ENCODE results near the gene DNPH1. TPM values are rescaled to one million over a fixed set of nuclear protein-coding genes. Genes with fewer than 3 reads are reported as not detected.
A peak's percentile ranks its signal among the peaks of the same experiment; 100 is the strongest.

Gene DNPH1
- total RNA-seq, 1 experiment from 2014 or later, result 85.3 TPM

DNA sequence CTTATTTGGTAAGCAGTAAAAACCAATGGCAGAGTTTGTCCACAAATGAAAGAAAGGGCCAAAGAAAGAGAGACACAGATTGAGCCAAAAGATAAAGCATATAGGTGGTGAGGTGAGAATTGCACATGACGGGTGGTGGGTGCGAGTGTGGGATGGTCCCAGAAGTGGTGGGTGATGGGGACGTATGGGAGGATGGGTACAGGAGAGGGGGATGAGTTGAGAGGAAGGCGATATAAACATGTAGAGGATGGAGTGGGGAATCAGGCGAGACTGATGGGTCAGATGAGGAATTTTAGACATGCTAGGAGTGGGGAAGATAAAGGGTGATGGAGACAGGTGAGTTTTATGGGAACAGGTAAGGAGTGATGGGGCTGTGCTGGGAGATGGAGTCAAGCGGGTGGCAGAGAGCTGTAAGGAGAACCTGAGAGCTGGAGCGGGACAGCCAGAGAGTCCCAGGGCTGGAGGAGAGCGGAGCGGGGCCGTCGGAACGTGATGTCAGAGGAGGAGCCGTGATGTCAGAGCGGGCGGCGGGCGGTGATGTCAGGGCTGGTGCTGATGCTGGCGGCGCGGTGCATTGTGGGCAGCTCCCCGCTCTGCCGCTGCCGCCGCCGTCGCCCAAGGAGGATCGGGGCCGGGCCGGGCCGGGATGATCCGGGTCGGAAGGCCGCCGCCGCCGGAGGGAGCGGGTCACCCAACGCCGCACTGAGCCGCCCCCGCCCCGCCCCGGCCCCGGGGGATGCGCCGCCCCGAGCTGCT, 13.8 kb upstream of the DNPH1 start, which contains the start of gene TTBK1:
TSS of gene TTBK1 (plus strand) at position 574 of the 756 bp plus-strand sequence. CDS start 3,180 bp downstream, outside the sequence.
- DNase-seq, result no peak
- H3K4me3 ChIP-seq (ENCODE audit: insufficient read depth, low read depth, low read length), result peak within 1 kb of the TSS; percentile 23; the same call in 1 of the 2 replicates
- H3K27me3 ChIP-seq (ENCODE audit: control insufficient read depth, insufficient read depth, low read length), result peaks cover 59% of the 10 kb centered on the region
- no peaks in the 10 kb centered on the region for H3K36me3 ChIP-seq (replicated peaks; ENCODE audit: control insufficient read depth, insufficient read depth, low read length)

GRCh38 chr6:43241446-43241845, 12.2 kb upstream of the DNPH1 start:
- Histone ChIP-seq H3K27me3 (ENCODE audit: control insufficient read depth, insufficient read depth, low read length) (peaks cover 55% of the 10 kb centered on the region), H3K4me3 (ENCODE audit: insufficient read depth, low read depth, low read length) (no peak overlapping the region), H3K36me3 (replicated peaks; ENCODE audit: control insufficient read depth, insufficient read depth, low read length) (no peaks in the 10 kb centered on the region)
- no peak for DNase-seq

- DNase-seq, result no peak
- Histone ChIP-seq H3K27me3 (ENCODE audit: control insufficient read depth, insufficient read depth, low read length) (peaks cover 51% of the 10 kb centered on the region), H3K36me3 (replicated peaks; ENCODE audit: control insufficient read depth, insufficient read depth, low read length) (no peaks in the 10 kb centered on the region), H3K4me3 (ENCODE audit: insufficient read depth, low read depth, low read length) (no peak overlapping the region)
These were observed 11.7 kb upstream of the DNPH1 start for GRCh38 chr6:43240950-43241349.

DNA sequence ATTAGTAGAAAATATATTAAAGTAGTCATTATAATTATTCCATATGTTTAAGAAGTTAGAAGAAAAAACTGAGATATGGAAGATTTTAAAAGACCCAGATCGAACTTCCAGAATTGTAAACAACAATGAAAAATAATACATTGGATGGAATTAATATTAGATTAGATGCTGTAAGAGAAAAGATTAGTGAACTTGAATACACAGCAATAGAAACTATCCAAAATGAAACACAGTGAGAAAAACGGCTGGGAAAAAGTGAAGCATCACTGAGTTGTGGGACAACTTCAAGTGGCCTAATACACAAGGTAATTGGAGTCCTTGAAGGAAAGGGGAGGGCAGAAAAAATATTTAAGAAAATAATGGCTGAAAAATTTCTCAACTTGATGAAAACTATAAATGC, 9.8 kb upstream of the DNPH1 start:
- H3K36me3 ChIP-seq (replicated peaks; ENCODE audit: control insufficient read depth, insufficient read depth, low read length), result no peaks in the 10 kb centered on the region
- no peak overlapping the region for H3K4me3 ChIP-seq (ENCODE audit: insufficient read depth, low read depth, low read length)
- peaks cover 32% of the 10 kb centered on the region for H3K27me3 ChIP-seq (ENCODE audit: control insufficient read depth, insufficient read depth, low read length)
- DNase-seq, result no peak

- H3K4me3 ChIP-seq (ENCODE audit: insufficient read depth, low read depth, low read length), result no peak overlapping the region
- no peaks in the 10 kb centered on the region for H3K36me3 ChIP-seq (replicated peaks; ENCODE audit: control insufficient read depth, insufficient read depth, low read length)
- H3K27me3 ChIP-seq (ENCODE audit: control insufficient read depth, insufficient read depth, low read length), result peaks cover 12% of the 10 kb centered on the region
These were observed 6.6 kb upstream of the DNPH1 start for GRCh38 chr6:43235841-43236240.

DNA sequence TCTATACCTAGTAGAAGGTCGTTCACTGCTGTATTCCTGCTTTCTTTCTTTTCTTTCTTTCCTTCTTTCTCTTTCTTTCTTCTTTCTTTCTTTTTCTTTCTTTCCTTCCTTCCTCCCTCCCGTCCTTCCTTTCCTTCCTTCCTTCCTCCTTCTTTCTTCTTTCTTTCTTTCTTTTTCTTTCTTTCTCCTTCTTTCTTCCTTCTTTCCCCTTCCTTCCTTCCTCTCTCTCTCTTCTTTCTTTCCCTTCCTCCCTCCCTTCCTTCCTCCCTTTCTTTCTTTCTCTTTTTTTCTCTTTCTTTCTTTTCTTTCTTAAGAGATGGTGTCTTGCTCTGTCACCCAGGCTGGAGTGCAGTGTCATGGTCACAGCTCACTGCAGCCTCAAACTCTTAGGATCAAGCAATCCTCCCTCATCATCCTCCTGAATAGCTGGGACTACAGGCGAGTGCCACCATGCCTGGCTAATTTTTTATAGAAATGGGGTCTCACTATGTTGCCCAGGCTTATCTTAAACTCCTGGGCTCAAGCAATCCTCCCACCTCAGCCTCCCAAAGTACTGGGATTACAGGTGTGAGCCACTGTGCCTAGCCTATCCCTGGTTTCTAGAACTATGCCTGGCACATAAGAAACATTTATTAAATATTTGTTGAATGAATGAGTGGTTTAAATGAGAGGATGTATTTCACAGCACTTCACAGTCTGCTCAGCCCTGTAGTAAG, 2.6 kb upstream of the DNPH1 start:
- Histone ChIP-seq H3K4me3 (ENCODE audit: insufficient read depth, low read depth, low read length) (no peak overlapping the region), H3K27me3 (ENCODE audit: control insufficient read depth, insufficient read depth, low read length) (peaks cover 21% of the 10 kb centered on the region), H3K36me3 (replicated peaks; ENCODE audit: control insufficient read depth, insufficient read depth, low read length) (no peaks in the 10 kb centered on the region)
- DNase-seq, result no peak

More at GRCh38 chr6:43235841-43236240, 6.6 kb upstream of the DNPH1 start:
- no peak for DNase-seq

DNA sequence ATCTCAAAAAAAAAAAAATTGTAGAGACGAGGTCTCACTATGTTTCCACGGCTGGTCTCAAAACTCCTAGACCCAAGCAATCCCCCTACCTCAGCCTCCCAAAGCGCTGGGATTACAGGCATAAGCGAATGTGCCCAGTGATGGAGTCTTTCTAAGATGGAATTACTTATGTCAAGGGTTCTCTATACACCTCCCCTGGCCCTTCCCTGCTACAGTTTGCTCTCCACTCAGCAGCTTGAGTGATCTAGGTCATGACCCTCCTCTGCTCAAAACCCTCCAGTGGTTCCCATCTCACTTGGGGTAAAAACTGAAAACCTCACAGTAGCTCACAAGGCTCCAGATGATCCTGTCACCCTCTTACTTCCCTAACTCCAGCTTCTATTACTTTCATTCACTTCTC, 1.8 kb upstream of the DNPH1 start:
- Histone ChIP-seq H3K4me3 (ENCODE audit: insufficient read depth, low read depth, low read length) (no peak overlapping the region), H3K27me3 (ENCODE audit: control insufficient read depth, insufficient read depth, low read length) (peaks cover 21% of the 10 kb centered on the region), H3K36me3 (replicated peaks; ENCODE audit: control insufficient read depth, insufficient read depth, low read length) (no peaks in the 10 kb centered on the region)
- no peak for DNase-seq

GRCh38 chr6:43229803-43230620, 731 bp upstream of the DNPH1 start:
- Histone ChIP-seq H3K27me3 (ENCODE audit: control insufficient read depth, insufficient read depth, low read length) (peaks cover 21% of the 10 kb centered on the region), H3K36me3 (replicated peaks; ENCODE audit: control insufficient read depth, insufficient read depth, low read length) (no peaks in the 10 kb centered on the region), H3K4me3 (ENCODE audit: insufficient read depth, low read depth, low read length) (peak overlapping the region; percentile 68; the same call in 1 of the 2 replicates)
- DNase-seq, result no peak

DNA sequence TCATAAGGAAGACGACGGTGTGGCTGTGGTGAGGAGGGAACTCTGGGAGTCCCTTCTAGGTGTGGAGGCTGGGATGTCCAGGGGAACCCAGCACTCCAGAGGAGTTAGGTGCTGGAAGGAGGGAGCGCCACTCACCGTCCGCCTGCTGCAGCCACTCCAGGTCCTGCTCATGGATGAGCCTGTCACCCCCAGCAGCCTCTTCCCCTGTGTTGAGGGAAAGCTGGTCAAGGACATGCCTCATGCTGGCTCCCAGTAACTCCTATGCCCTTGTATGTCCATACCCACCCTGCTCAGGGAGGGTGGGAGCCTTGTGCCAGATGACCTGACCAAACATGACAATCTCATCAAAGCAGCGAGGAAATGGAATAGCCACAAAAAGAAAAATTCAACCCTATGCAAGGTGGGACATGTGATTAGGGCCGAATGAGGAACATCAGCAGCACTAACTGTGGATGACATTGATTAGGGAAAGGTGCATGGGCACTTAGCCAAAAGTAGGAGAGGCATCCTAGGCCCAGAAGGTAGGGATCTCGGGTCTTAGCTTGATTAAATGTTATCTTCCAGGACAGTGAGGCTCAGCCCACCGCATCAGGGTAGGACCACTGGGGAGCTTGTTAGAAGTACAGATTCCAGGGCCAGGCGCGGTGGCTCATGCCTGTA, 3.0 kb downstream of the DNPH1 start:
- H3K27me3 ChIP-seq (ENCODE audit: control insufficient read depth, insufficient read depth, low read length), result peaks cover 16% of the 10 kb centered on the region
- H3K36me3 ChIP-seq (replicated peaks; ENCODE audit: control insufficient read depth, insufficient read depth, low read length), result peaks cover 3% of the 10 kb centered on the region
- DNase-seq, result peak; percentile 19
- no peak overlapping the region for H3K4me3 ChIP-seq (ENCODE audit: insufficient read depth, low read depth, low read length)

GRCh38 chr6:43223175-43223574, 6.1 kb downstream of the DNPH1 start:
- DNase-seq, result peak; percentile 46
- Histone ChIP-seq H3K36me3 (replicated peaks; ENCODE audit: control insufficient read depth, insufficient read depth, low read length) (peaks cover 3% of the 10 kb centered on the region), H3K4me3 (ENCODE audit: insufficient read depth, low read depth, low read length) (no peak overlapping the region), H3K27me3 (ENCODE audit: control insufficient read depth, insufficient read depth, low read length) (no peaks in the 10 kb centered on the region)

- DNase-seq, result peak; percentile 47
- H3K36me3 ChIP-seq (replicated peaks; ENCODE audit: control insufficient read depth, insufficient read depth, low read length), result peaks cover 3% of the 10 kb centered on the region
- no peaks in the 10 kb centered on the region for H3K27me3 ChIP-seq (ENCODE audit: control insufficient read depth, insufficient read depth, low read length)
These were observed 6.7 kb downstream of the DNPH1 start for GRCh38 chr6:43222418-43223059.

GRCh38 chr6:43221046-43221972, 8.0 kb downstream of the DNPH1 start:
- DNase-seq, result peak; percentile 34

More at GRCh38 chr6:43222418-43223059, 6.7 kb downstream of the DNPH1 start:
- no peak overlapping the region for H3K4me3 ChIP-seq (ENCODE audit: insufficient read depth, low read depth, low read length)

DNA sequence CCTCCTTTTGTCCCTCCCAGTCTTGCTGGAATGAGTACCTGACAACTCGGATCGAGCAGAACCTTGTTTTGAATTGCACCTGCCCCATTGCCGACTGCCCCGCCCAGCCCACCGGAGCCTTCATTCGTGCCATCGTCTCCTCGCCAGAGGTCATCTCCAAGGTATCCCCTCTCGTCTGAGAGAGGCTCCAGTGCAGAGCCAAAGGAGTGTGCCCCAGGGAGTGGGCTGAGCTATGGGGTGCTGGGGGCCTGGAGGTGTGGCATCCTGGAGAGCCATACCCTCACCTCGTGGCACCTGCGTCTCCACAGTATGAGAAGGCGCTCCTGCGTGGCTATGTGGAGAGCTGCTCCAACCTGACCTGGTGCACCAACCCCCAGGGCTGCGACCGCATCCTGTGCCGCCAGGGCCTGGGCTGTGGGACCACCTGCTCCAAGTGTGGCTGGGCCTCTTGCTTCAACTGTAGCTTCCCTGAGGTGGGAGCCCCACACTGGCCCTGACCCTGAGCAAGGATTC, 8.8 kb downstream of the DNPH1 start:
- no peak overlapping the region for H3K4me3 ChIP-seq (ENCODE audit: insufficient read depth, low read depth, low read length)
- DNase-seq, result peak; percentile 55
- no peaks in the 10 kb centered on the region for H3K27me3 ChIP-seq (ENCODE audit: control insufficient read depth, insufficient read depth, low read length)
- peaks cover 3% of the 10 kb centered on the region for H3K36me3 ChIP-seq (replicated peaks; ENCODE audit: control insufficient read depth, insufficient read depth, low read length)

More at GRCh38 chr6:43221046-43221972, 8.0 kb downstream of the DNPH1 start:
- no peak overlapping the region for H3K4me3 ChIP-seq (ENCODE audit: insufficient read depth, low read depth, low read length)
- no peaks in the 10 kb centered on the region for H3K27me3 ChIP-seq (ENCODE audit: control insufficient read depth, insufficient read depth, low read length)
- peaks cover 3% of the 10 kb centered on the region for H3K36me3 ChIP-seq (replicated peaks; ENCODE audit: control insufficient read depth, insufficient read depth, low read length)
